Erythroblast (primary cell): ENCODE results near the gene PET117.

ENCODE experiments used
- GATA1 ChIP-seq: IDR thresholded peaks from 2 replicates; pipeline ENCODE4 v1.6.1; 2011; ENCODE audit warnings: low read depth, mild to moderate bottlenecking, control low read depth, low read length, moderate library complexity
- POLR2A ChIP-seq: IDR thresholded peaks from 2 replicates; pipeline ENCODE4 v1.6.1; 2011; ENCODE audit warnings: mild to moderate bottlenecking, low read length

GRCh38 chr20:18101125-18101810 lies 36.4 kb upstream of the PET117 start:
- TF ChIP-seq POLR2A (no peak), GATA1 (no peak)
